Neural progenitor cell (in vitro differentiated cells): ENCODE measurements around the gene USP9X. TPM values are rescaled to one million over a fixed set of nuclear protein-coding genes. Genes with fewer than 3 reads are reported as not detected.

Experiments
- DNase-seq: peaks from one replicate; pipeline ENCODE4 v3.0.0-alpha.2; 2016; ENCODE audit warnings: low spot score
- H2AFZ ChIP-seq: fragments of 200-600 bp; sonication (generic); replicated peaks from 2 replicates; pipeline ENCODE4 v1.6.1; 2016; ENCODE audit warnings: antibody characterized with exemption
- H3F3A ChIP-seq: fragments of 200-600 bp; sonication (generic); 2 replicates; pipeline ENCODE4 v1.6.1; 2016; ENCODE audit warnings: antibody characterized with exemption, low read depth
- H3K27ac ChIP-seq: fragments of 200-600 bp; sonication (generic); 2 replicates; pipeline ENCODE4 v1.5.1; 2016; ENCODE audit warnings: mild to moderate bottlenecking
- H3K27me3 ChIP-seq: fragments of 200-600 bp; sonication (generic); 2 replicates; pipeline ENCODE4 v1.6.1; 2016; ENCODE audit warnings: mild to moderate bottlenecking, moderate library complexity
- H3K36me3 ChIP-seq: fragments of 200-600 bp; sonication (generic); 2 replicates; pipeline ENCODE4 v1.5.1; 2016
- H3K4me1 ChIP-seq: fragments of 200-600 bp; sonication (generic); 2 replicates; pipeline ENCODE4 v1.6.1; 2016; ENCODE audit warnings: mixed run types
- H3K4me2 ChIP-seq: fragments of 200-600 bp; sonication (generic); 2 replicates; pipeline ENCODE4 v1.6.1; 2016
- H3K4me3 ChIP-seq: fragments of 200-600 bp; sonication (generic); 2 replicates; pipeline ENCODE4 v1.5.1; 2016
- H3K79me2 ChIP-seq: fragments of 200-600 bp; sonication (generic); 2 replicates; pipeline ENCODE4 v1.6.1; 2016; ENCODE audit warnings: low read depth
- H3K9ac ChIP-seq: fragments of 200-600 bp; sonication (generic); 2 replicates; pipeline ENCODE4 v1.6.1; 2016
- H3K9me3 ChIP-seq: fragments of 200-600 bp; sonication (generic); 2 replicates; pipeline ENCODE4 v1.5.1; 2016; ENCODE audit warnings: low read depth
- H4K20me1 ChIP-seq: fragments of 200-600 bp; sonication (generic); 2 replicates; pipeline ENCODE4 v1.6.1; 2016; ENCODE audit warnings: low read depth
- H3K27ac Mint-ChIP-seq: 3 replicates; pipeline ENCODE4 v1.8.0; 2021; ENCODE audit warnings: mixed read lengths
- H3K27me3 Mint-ChIP-seq: 2 replicates; pipeline ENCODE4 v1.8.0; 2022; ENCODE audit warnings: low read depth, mild to moderate bottlenecking, inconsistent platforms, moderate library complexity, mixed read lengths; ENCODE audit not compliant: insufficient read depth
- H3K36me3 Mint-ChIP-seq: 3 replicates; pipeline ENCODE4 v1.8.0; 2021; ENCODE audit warnings: mixed read lengths
- H3K4me1 Mint-ChIP-seq: 3 replicates; pipeline ENCODE4 v1.8.0; 2021; ENCODE audit warnings: mixed read lengths
- H3K4me3 Mint-ChIP-seq: 3 replicates; pipeline ENCODE4 v1.8.0; 2021; ENCODE audit warnings: mild to moderate bottlenecking, moderate library complexity, mixed read lengths
- H3K9me3 Mint-ChIP-seq: 3 replicates; pipeline ENCODE4 v1.8.0; 2020; ENCODE audit warnings: mixed read lengths
- EZH2 ChIP-seq: fragments of 200-600 bp; sonication (generic); IDR thresholded peaks from 2 replicates; pipeline ENCODE4 v1.6.1; 2017; ENCODE audit warnings: antibody characterized with exemption, mild to moderate bottlenecking, moderate library complexity
- EZH2phosphoT487 ChIP-seq: fragments of 200-600 bp; sonication (generic); IDR thresholded peaks from 2 replicates; pipeline ENCODE4 v1.6.1; 2017; ENCODE audit warnings: antibody characterized with exemption
- total RNA-seq: library from RNA; depleted of rRNA; stranded (reverse); fragments of >200 nt; gene quantifications from 2 replicates; pipeline ENCODE4 v1.2.3, GENCODE V29; 2015; ENCODE audit warnings: low replicate concordance
- TF ChIP-seq, protein P1 (sequence below): fragments of 200-600 bp; sonication (generic); IDR thresholded peaks from 2 replicates; pipeline ENCODE4 v1.5.1; 2017; ENCODE audit warnings: antibody characterized with exemption, mild to moderate bottlenecking

USP9X gene
- total RNA-seq, 1 donor from 2014 or later = 115 TPM

DNA sequence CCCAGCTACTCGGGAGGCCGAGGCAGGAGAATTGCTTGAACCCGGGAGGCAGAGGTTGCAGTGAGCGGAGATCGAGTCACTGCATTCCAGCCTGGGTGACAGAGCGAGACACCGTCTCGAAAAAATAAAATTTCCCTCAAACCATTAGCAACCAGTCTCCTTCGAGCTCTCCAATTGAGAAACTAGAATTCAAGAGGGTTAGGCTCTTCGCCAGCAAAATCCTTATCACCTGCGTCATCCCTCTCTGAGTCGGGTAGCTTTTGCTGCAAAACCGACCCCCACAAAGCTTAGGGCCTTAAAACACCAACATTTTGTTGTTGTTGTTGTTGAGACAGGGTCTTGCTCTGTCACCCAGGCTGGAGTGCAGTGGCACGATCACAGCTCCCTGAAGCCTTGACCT is 173.6 kb downstream of the USP9X start:
- Mint-ChIP-seq H3K27me3 (no peaks in the 10 kb centered on the region), H3K36me3 (peaks cover 2% of the 10 kb centered on the region), H3K4me3 (no peak overlapping the region), H3K4me1 (no peaks in the 10 kb centered on the region), H3K9me3 (peaks cover 23% of the 10 kb centered on the region), H3K27ac (no peak overlapping the region)
- DNase-seq = no peak
- no peaks in the 10 kb centered on the region for H3K36me3 ChIP-seq
- H3K9me3 ChIP-seq = no peaks in the 10 kb centered on the region
- no peak overlapping the region for H3K4me2 ChIP-seq
- TF ChIP-seq EZH2 (no peak), EZH2phosphoT487 (no peak)
- TF ChIP-seq, protein P1, sequence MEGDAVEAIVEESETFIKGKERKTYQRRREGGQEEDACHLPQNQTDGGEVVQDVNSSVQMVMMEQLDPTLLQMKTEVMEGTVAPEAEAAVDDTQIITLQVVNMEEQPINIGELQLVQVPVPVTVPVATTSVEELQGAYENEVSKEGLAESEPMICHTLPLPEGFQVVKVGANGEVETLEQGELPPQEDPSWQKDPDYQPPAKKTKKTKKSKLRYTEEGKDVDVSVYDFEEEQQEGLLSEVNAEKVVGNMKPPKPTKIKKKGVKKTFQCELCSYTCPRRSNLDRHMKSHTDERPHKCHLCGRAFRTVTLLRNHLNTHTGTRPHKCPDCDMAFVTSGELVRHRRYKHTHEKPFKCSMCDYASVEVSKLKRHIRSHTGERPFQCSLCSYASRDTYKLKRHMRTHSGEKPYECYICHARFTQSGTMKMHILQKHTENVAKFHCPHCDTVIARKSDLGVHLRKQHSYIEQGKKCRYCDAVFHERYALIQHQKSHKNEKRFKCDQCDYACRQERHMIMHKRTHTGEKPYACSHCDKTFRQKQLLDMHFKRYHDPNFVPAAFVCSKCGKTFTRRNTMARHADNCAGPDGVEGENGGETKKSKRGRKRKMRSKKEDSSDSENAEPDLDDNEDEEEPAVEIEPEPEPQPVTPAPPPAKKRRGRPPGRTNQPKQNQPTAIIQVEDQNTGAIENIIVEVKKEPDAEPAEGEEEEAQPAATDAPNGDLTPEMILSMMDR = no peak
- H3F3A ChIP-seq = no peaks in the 10 kb centered on the region
- no peaks in the 10 kb centered on the region for H3K27me3 ChIP-seq
- no peaks in the 10 kb centered on the region for H4K20me1 ChIP-seq
- H3K4me3 ChIP-seq = no peak overlapping the region
- H3K27ac ChIP-seq = no peak overlapping the region
- H3K9ac ChIP-seq = no peak overlapping the region
- no peaks in the 10 kb centered on the region for H3K79me2 ChIP-seq
- H2AFZ ChIP-seq = no peak overlapping the region
- no peaks in the 10 kb centered on the region for H3K4me1 ChIP-seq

DNA sequence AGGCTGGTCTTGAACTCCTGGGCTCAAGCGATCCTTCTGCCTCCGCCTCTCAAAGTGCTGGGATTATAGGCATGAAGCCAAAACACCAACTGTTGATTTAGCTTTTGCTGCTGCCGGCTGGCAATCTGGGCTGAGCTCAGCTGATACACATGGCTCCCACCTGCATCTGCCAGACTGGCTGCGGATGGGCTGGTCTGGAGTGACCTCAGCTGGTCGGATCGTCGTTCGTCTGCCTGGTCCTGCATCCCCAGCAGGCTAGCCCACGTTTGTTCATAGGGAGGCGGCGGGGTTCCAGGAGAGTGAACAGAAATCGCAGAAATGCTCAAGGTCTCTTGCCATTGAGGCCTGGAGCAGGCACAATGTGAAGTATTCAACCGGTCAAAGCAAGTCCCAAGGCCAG is 174.3 kb downstream of the USP9X start:
- no peak overlapping the region for H3K4me3 ChIP-seq

DNA sequence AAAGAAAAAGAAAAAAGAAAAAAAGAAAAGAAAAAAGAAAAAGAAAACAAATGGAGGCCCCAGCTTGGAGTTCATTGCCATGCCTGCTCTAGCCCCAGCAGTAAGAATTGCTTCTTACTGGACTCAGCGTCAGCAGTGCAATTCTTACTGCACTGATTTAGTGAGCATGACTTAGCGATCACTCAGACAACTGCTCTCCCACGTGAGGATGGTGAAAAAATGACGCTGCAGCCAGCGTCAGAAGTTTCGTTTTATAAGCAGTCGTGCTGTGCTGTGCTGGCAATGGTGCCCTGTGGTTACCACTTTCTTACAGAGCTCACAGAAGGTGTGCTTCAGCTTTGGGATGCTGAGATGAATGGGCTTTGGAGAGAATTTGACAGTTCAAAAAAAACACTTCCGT is 180.4 kb downstream of the USP9X start:
- Histone ChIP-seq H3K4me2 (no peak overlapping the region), H3K27ac (no peak overlapping the region), H3K27me3 (no peaks in the 10 kb centered on the region), H3K79me2 (no peaks in the 10 kb centered on the region), H4K20me1 (no peaks in the 10 kb centered on the region), H3K9ac (no peak overlapping the region), H3F3A (no peaks in the 10 kb centered on the region), H3K36me3 (no peaks in the 10 kb centered on the region), H3K4me3 (no peak overlapping the region), H3K9me3 (no peaks in the 10 kb centered on the region), H2AFZ (no peak overlapping the region), H3K4me1 (no peaks in the 10 kb centered on the region)
- Mint-ChIP-seq H3K27ac (no peak overlapping the region), H3K4me3 (no peak overlapping the region), H3K27me3 (no peaks in the 10 kb centered on the region), H3K9me3 (peaks cover 19% of the 10 kb centered on the region), H3K4me1 (no peaks in the 10 kb centered on the region), H3K36me3 (peaks cover 2% of the 10 kb centered on the region)
- no peak for DNase-seq
- no peak for TF ChIP-seq EZH2phosphoT487
- TF ChIP-seq, protein P1 = no peak
- TF ChIP-seq EZH2 = no peak

More for the DNA sequence above, 174.3 kb downstream of the USP9X start:
- Histone ChIP-seq H3K4me1 (no peaks in the 10 kb centered on the region), H4K20me1 (no peaks in the 10 kb centered on the region), H3K27ac (no peak overlapping the region), H3K27me3 (no peaks in the 10 kb centered on the region), H3K79me2 (no peaks in the 10 kb centered on the region), H3K4me2 (no peak overlapping the region), H3F3A (no peaks in the 10 kb centered on the region), H3K9ac (no peak overlapping the region), H2AFZ (no peak overlapping the region), H3K36me3 (no peaks in the 10 kb centered on the region), H3K9me3 (no peaks in the 10 kb centered on the region)
- H3K27ac Mint-ChIP-seq = no peak overlapping the region
- no peak overlapping the region for H3K4me3 Mint-ChIP-seq
- no peak for DNase-seq
- TF ChIP-seq, protein P1 = no peak
- TF ChIP-seq EZH2 = no peak
- no peak for TF ChIP-seq EZH2phosphoT487
- H3K4me1 Mint-ChIP-seq = no peaks in the 10 kb centered on the region
- H3K36me3 Mint-ChIP-seq = peaks cover 2% of the 10 kb centered on the region
- H3K27me3 Mint-ChIP-seq = no peaks in the 10 kb centered on the region
- H3K9me3 Mint-ChIP-seq = peaks cover 23% of the 10 kb centered on the region
